RPMI7951 (cell line): ENCODE measurements around the gene SPINK14. TPM values are rescaled to one million over a fixed set of nuclear protein-coding genes. Genes with fewer than 3 reads are reported as not detected.

Experiments
- DNase-seq: peaks from one replicate; pipeline ENCODE4 v3.0.0-alpha.2; 2012; ENCODE audit warnings: low read depth
- total RNA-seq: library from RNA; depleted of rRNA; stranded (reverse); fragments of >200 nt; shearing (Covaris generic); gene quantifications from 2 replicates; pipeline ENCODE4 v1.2.3, GENCODE V29; 2014; rRNA removed

The SPINK14 gene
- not detected in 2 replicates for total RNA-seq

GRCh38 chr5:148168246-148168645 lies at the start of gene SPINK14:
TSS of gene SPINK14 (plus strand) at chr5:148168546. CDS start at chr5:148169733, 1,187 bp downstream.
- no peak for DNase-seq

GRCh38 chr5:148120317-148120716 lies 48.0 kb upstream of the SPINK14 start:
- no peak for DNase-seq

GRCh38 chr5:148125641-148126040 lies 42.7 kb upstream of the SPINK14 start:
- DNase-seq, result peak; percentile 19

- no peak for DNase-seq
Measured at GRCh38 chr5:148135091-148136048, 33.0 kb upstream of the SPINK14 start.

- no peak for DNase-seq
Measured at GRCh38 chr5:148140846-148141245, 27.5 kb upstream of the SPINK14 start.

- DNase-seq, result no peak
Measured at GRCh38 chr5:148141645-148142044, 26.7 kb upstream of the SPINK14 start.

- DNase-seq, result peak; percentile 15
Measured at GRCh38 chr5:148145916-148146315, 22.4 kb upstream of the SPINK14 start.

- no peak for DNase-seq
Measured at GRCh38 chr5:148146487-148146886, 21.9 kb upstream of the SPINK14 start.

- no peak for DNase-seq
Measured at GRCh38 chr5:148147415-148147814, 20.9 kb upstream of the SPINK14 start.

- no peak for DNase-seq
Measured at GRCh38 chr5:148151872-148152271, 16.5 kb upstream of the SPINK14 start.

- DNase-seq, result no peak
Measured at GRCh38 chr5:148152781-148153180, 15.6 kb upstream of the SPINK14 start.

- no peak for DNase-seq
Measured at GRCh38 chr5:148156609-148157008, 11.7 kb upstream of the SPINK14 start.

- no peak for DNase-seq
Measured at GRCh38 chr5:148162038-148162437, 6.3 kb upstream of the SPINK14 start.

GRCh38 chr5:148163345-148163744 lies 5.0 kb upstream of the SPINK14 start:
- no peak for DNase-seq

GRCh38 chr5:148166550-148167283 lies 1.6 kb upstream of the SPINK14 start:
- DNase-seq, result no peak

- no peak for DNase-seq
Measured at GRCh38 chr5:148172377-148172776, 4.0 kb downstream of the SPINK14 start.

- DNase-seq, result no peak
Measured at GRCh38 chr5:148176480-148176879, 8.1 kb downstream of the SPINK14 start.

- no peak for DNase-seq
Measured at GRCh38 chr5:148177207-148177606, 8.9 kb downstream of the SPINK14 start.

- peak; percentile 51 for DNase-seq
Measured at GRCh38 chr5:148179234-148179824, 11.0 kb downstream of the SPINK14 start.

- DNase-seq, result peak; percentile 50
Measured at GRCh38 chr5:148186248-148187003, 18.1 kb downstream of the SPINK14 start.

- no peak for DNase-seq
Measured at GRCh38 chr5:148191010-148191409, 22.7 kb downstream of the SPINK14 start.

- no peak for DNase-seq
Measured at GRCh38 chr5:148193202-148193601, 24.9 kb downstream of the SPINK14 start.
